Vagina (tissue), 2 donors: Measurements from ENCODE around the gene DLG2.

ENCODE experiments used
- CTCF ChIP-seq, 3 experiments: fragments of 450-650 bp in 2 of 3; fragments of 200-600 bp in 1 of 3; sonication (generic) in 1 of 3; IDR thresholded peaks; one replicate each; pipeline ENCODE4 v1.5.1; 2017 to 2019; ENCODE audit warnings: antibody characterized with exemption in 3 of 3, mild to moderate bottlenecking in 2 of 3, moderate library complexity in 2 of 3
- POLR2A ChIP-seq, 2 donors: fragments of 450-650 bp; IDR thresholded peaks; one replicate each; pipeline ENCODE4 v1.6.1; 2017; ENCODE audit warnings: antibody characterized with exemption in 2 of 2, mild to moderate bottlenecking in 2 of 2, moderate library complexity in 2 of 2
- POLR2AphosphoS5 ChIP-seq, 2 donors: sonication (generic); formaldehyde crosslinking; IDR thresholded peaks; one replicate each; pipeline ENCODE4 v1.9.0; 2017; ENCODE audit warnings: antibody characterized with exemption in 2 of 2, mild to moderate bottlenecking in 2 of 2, low read depth in 1 of 2; ENCODE audit not compliant: insufficient read depth in 1 of 2

GRCh38 chr11:84714316-84714780 lies 912.8 kb downstream of the DLG2 start:
- TF ChIP-seq CTCF (IDR thresholded peaks at IDR 0.05) = no peak
- TF ChIP-seq POLR2AphosphoS5 (IDR thresholded peaks at IDR 0.05; ENCODE audit: insufficient read depth in 1 of 2, low read depth in 1 of 2) = no peak
- TF ChIP-seq POLR2A (IDR thresholded peaks at IDR 0.05) = no peak
